Measurements from ENCODE around the gene SLX9. TPM values are rescaled to one million over a fixed set of nuclear protein-coding genes. Genes with fewer than 3 reads are reported as not detected.

SLX9 gene
- total RNA-seq, 1 donor from 2014 or later, result 33.3 TPM

DNA sequence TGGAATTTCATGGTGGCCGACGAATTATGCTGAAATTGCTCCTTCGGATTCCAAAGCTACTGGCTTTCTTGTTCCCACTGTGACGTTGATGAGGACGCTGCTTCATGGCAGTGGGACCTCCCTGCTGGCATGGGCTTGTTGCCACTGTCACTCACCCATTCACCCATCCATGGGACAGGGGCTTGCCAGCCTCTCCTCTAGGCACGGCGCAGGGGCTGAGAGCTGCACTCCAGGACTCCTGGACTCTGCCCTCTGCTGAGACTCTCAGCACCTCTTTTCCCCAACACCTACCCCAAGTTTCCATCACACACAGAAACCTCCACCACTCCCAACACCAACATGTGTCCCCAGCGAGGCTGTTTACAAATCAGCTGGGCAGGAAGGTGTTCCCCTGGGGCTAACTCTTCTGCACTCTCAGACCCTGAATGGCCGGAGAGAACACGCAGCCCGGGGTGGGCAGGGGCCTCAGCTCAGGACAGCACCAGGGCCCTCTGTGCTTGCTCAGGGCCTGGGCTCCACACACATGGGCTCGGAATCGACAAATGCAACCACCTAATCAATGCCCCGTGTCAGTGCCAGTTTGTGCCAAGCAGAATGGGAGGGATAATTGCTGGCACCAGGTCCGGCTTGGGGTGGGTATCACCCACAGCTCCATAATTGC, 22.3 kb upstream of the SLX9 start:
- Mint-ChIP-seq H3K27me3 (peaks cover 34% of the 10 kb centered on the region), H3K9me3 (no peaks in the 10 kb centered on the region), H3K4me3 (no peak overlapping the region), H3K36me3 (no peaks in the 10 kb centered on the region), H3K27ac (no peak overlapping the region), H3K4me1 (ENCODE audit: unreplicated experiment) (no peaks in the 10 kb centered on the region)
- no peak for DNase-seq (ENCODE audit: extremely low spot score, unreplicated experiment)
- TF ChIP-seq, protein P1, sequence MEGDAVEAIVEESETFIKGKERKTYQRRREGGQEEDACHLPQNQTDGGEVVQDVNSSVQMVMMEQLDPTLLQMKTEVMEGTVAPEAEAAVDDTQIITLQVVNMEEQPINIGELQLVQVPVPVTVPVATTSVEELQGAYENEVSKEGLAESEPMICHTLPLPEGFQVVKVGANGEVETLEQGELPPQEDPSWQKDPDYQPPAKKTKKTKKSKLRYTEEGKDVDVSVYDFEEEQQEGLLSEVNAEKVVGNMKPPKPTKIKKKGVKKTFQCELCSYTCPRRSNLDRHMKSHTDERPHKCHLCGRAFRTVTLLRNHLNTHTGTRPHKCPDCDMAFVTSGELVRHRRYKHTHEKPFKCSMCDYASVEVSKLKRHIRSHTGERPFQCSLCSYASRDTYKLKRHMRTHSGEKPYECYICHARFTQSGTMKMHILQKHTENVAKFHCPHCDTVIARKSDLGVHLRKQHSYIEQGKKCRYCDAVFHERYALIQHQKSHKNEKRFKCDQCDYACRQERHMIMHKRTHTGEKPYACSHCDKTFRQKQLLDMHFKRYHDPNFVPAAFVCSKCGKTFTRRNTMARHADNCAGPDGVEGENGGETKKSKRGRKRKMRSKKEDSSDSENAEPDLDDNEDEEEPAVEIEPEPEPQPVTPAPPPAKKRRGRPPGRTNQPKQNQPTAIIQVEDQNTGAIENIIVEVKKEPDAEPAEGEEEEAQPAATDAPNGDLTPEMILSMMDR (conservative IDR thresholded peaks at IDR 0.05), result no peak

DNA sequence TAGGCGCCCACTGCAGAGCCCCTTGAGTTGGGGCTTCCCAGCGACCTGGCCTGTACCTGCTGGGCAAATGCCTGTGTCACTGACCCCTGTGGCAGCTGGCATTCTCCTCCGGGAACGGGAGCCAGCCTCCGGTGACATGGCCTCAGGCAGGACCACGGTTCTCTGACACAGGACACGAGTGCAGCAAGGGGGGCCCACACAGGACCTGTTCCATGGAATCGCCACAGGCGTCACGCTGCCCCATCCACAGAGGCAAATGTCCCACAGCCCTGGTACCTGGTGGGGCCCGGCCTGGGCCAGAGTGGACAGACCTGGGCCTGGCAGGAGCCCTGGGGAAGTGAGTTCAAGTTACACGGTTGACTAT, 21.7 kb upstream of the SLX9 start:
- no peaks in the 10 kb centered on the region for H3K36me3 Mint-ChIP-seq
- H3K27me3 Mint-ChIP-seq, result peaks cover 38% of the 10 kb centered on the region
- no peak for DNase-seq (ENCODE audit: extremely low spot score, unreplicated experiment)
- TF ChIP-seq, protein P1 (conservative IDR thresholded peaks at IDR 0.05), result no peak
- no peak overlapping the region for H3K27ac Mint-ChIP-seq
- H3K9me3 Mint-ChIP-seq, result no peaks in the 10 kb centered on the region
- no peaks in the 10 kb centered on the region for H3K4me1 Mint-ChIP-seq (ENCODE audit: unreplicated experiment)
- no peak overlapping the region for H3K4me3 Mint-ChIP-seq

DNA sequence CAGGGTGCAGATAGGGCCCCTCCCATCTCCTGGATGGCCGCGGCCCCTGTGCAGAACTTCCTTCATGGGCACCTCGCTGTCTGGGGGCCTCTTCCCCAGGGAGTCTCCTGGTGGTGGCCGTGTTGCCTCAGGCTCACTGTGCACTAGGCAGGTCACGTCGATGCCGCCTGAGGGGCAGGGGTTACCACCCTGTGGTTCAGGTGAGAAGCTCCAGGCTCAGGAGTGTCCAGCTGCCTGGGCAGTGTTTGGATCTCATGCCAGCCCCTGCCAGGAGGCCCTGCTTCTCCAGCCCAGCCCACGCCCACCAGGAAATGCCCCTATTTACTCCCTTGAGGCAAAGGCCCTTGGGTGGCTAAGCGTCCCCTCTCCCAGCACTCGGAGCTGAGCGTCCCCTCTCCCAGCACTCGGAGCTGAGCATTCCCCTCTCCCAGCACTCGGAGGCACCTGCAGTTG, 21.2 kb upstream of the SLX9 start:
- DNase-seq (ENCODE audit: extremely low spot score, unreplicated experiment), result no peak
- TF ChIP-seq, protein P1 (conservative IDR thresholded peaks at IDR 0.05), result no peak
- Mint-ChIP-seq H3K9me3 (no peaks in the 10 kb centered on the region), H3K36me3 (no peaks in the 10 kb centered on the region), H3K27me3 (peaks cover 41% of the 10 kb centered on the region), H3K27ac (no peak overlapping the region), H3K4me3 (peak overlapping the region; percentile 65), H3K4me1 (ENCODE audit: unreplicated experiment) (no peaks in the 10 kb centered on the region)

DNA sequence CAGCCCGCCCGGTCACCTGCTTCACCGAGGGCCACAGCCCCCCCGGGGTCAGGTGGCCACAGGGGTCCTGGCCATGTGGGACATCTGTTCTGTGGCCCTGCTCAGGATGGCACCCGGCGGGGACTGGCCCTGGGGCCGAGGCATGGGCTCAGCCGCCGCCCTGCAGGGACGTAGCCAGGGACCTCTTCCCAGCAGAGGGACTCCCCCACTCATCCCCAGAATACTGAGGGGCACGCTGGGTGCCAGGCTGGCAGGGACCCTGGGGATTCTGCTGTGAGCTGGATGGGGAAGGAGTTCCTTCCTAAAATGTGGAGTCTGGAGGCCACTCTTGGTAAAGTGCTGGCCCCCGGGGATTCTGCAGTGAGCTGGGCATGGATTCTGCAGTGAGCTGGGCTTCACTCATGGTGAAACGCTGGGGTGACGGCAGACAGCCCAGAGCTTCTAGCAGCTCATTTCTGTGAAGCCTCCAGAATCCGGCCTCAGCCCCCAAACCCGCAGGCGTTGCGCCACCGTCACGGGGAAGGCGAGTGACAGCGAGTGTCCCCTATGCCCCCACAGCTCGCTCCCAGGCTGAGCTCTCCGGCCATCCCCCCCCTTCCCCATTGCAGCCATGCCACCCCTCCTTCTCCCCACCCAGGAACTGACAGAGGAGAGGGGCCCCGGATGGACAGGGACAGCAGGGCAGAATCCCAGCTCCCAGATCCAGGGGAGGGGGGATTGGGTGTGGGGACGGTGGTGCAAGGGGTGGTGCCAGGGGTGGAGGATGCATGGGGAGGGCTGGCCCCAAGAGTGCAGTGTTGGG, 20.5 kb upstream of the SLX9 start:
- H3K27me3 Mint-ChIP-seq, result peaks cover 48% of the 10 kb centered on the region
- no peak overlapping the region for H3K27ac Mint-ChIP-seq
- no peaks in the 10 kb centered on the region for H3K36me3 Mint-ChIP-seq
- H3K4me1 Mint-ChIP-seq (ENCODE audit: unreplicated experiment), result no peaks in the 10 kb centered on the region
- TF ChIP-seq, protein P1 (conservative IDR thresholded peaks at IDR 0.05), result no peak
- no peak for DNase-seq (ENCODE audit: extremely low spot score, unreplicated experiment)
- H3K9me3 Mint-ChIP-seq, result no peaks in the 10 kb centered on the region
- H3K4me3 Mint-ChIP-seq, result no peak overlapping the region

DNA sequence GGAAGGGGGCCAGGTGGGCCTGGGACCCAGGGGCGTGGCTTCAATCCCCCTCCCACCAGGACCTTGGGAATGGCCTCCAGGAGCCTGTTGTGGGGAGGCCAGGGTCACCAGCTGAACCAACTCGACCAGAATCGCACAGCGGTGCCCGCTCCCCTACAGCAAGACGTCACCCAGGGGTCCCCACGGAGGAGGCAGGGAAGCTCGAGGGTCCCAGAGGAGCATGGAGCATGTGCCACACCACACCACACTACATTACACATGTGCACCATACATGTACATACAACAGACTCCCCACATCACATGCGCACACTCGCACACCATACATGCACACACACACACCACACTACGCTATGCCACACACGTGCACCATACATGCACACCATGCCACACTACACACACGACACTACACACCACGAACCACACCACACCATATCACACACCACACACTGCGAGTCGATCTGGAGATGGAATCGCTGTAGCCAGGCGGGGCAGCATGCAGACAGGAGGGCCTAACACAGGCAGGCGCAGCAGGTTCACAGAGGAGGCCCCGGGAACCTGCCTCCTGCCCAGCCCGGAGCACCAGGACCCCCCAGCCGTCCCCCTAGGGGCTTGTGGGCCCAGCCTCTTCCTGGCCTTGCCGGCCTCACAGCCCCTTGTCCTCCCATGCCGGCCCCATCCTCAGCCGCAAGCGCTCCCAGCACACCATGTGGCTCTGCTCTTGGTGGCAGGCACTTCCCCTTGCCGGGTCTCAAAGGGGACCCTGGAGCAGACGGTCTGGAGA, 19.7 kb upstream of the SLX9 start:
- Mint-ChIP-seq H3K4me1 (ENCODE audit: unreplicated experiment) (no peaks in the 10 kb centered on the region), H3K36me3 (no peaks in the 10 kb centered on the region), H3K9me3 (no peaks in the 10 kb centered on the region), H3K27ac (no peak overlapping the region), H3K27me3 (peaks cover 56% of the 10 kb centered on the region), H3K4me3 (no peak overlapping the region)
- DNase-seq (ENCODE audit: extremely low spot score, unreplicated experiment), result no peak
- TF ChIP-seq, protein P1 (conservative IDR thresholded peaks at IDR 0.05), result no peak

Measured in type B pancreatic cell (in vitro differentiated cells).